Measurements from ENCODE around the gene CDH1. TPM values are rescaled to one million over a fixed set of nuclear protein-coding genes. Genes with fewer than 3 reads are reported as not detected.

CDH1 gene
- total RNA-seq, 4 donors from 2014 or later: 17.9 to 32.9 (median 20.2) TPM

DNA sequence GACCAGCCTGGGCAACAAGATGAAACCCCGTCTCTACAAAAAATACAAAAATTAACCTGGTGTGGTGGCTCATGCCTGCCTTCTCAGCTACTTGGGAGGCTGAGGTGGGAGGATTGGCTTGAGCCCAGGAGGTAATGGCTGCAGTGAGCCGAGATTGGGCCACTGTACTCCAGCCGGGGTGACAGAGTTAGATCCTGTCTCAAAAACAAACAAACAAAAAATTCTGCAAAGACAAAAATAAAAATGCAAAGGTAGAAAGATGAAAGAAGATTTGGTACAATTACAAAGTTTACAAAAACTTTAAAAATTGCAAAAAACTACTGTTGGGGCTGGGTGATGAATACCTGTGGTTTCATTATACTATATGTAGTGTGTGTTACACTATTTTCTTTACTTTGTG lies 5.5 kb upstream of the CDH1 start:
- WGBS, 2 donors: 44 to 52% methylated on average over 3 of the region's 3 CpGs

DNA sequence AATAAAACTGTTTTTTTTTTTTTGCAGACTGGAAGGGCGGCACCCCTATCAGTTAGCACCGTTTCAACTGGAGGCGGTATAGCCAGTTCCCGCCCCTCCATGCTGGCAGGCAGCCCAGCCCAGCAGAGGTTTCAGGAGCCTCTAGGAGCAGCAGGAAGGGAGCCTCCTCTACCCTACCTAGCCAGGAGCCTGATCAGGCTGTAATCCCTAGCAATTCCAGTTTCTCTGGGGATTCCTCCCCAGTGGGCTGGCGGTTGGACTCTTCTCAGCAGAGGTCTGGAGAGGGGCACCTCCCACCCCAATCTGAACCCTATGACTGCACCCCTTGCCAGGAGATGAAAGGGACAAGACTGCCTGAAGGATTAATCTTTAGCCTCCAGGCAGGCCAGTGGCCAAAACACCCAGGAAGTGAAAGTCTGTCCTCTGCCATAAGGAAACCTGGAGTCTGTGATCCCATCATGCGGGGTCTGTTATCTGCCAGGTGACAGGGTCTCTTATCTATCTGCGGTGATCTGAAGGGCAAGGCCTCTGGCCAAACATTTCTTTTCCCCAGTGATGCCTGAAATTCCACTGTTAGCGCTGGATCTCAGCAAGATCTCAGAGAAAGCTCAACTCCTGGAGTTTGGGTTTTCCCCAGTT lies 4.9 kb upstream of the CDH1 start:
- Histone ChIP-seq H3K27ac (no peak overlapping the region), H3K27me3 (peaks cover 0 to 21% of the 10 kb centered on the region in 2 donors), H3K4me1 (peaks cover 0 to 6% (median 0%) of the 10 kb centered on the region in 4 donors), H3K36me3 (no peaks in the 10 kb centered on the region), H3K9me3 (no peaks in the 10 kb centered on the region), H3K4me3 (no peak overlapping the region)
- DNase-seq (ENCODE audit: low spot score in 2 of 2): no peak
- WGBS, 2 donors: 43 to 47% methylated on average over 8 of the region's 8 CpGs
- TF ChIP-seq EP300 (IDR thresholded peaks at IDR 0.05) (no peak), POLR2A (IDR thresholded peaks at IDR 0.05) (no peak)
- TF ChIP-seq, protein P1, sequence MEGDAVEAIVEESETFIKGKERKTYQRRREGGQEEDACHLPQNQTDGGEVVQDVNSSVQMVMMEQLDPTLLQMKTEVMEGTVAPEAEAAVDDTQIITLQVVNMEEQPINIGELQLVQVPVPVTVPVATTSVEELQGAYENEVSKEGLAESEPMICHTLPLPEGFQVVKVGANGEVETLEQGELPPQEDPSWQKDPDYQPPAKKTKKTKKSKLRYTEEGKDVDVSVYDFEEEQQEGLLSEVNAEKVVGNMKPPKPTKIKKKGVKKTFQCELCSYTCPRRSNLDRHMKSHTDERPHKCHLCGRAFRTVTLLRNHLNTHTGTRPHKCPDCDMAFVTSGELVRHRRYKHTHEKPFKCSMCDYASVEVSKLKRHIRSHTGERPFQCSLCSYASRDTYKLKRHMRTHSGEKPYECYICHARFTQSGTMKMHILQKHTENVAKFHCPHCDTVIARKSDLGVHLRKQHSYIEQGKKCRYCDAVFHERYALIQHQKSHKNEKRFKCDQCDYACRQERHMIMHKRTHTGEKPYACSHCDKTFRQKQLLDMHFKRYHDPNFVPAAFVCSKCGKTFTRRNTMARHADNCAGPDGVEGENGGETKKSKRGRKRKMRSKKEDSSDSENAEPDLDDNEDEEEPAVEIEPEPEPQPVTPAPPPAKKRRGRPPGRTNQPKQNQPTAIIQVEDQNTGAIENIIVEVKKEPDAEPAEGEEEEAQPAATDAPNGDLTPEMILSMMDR (IDR thresholded peaks at IDR 0.05): no peak

More for the DNA sequence above, 5.5 kb upstream of the CDH1 start:
- H3K36me3 ChIP-seq: no peaks in the 10 kb centered on the region
- DNase-seq (ENCODE audit: low spot score in 2 of 2): no peak
- TF ChIP-seq, protein P1 (IDR thresholded peaks at IDR 0.05): no peak
- TF ChIP-seq EP300 (IDR thresholded peaks at IDR 0.05) (no peak), POLR2A (IDR thresholded peaks at IDR 0.05) (no peak)
- H3K4me1 ChIP-seq: peaks cover 0 to under 1% (median 0%) of the 10 kb centered on the region in 4 donors
- peaks cover 0 to 16% of the 10 kb centered on the region in 2 donors for H3K27me3 ChIP-seq
- no peak overlapping the region for H3K27ac ChIP-seq
- H3K9me3 ChIP-seq: no peaks in the 10 kb centered on the region
- H3K4me3 ChIP-seq: no peak overlapping the region

DNA sequence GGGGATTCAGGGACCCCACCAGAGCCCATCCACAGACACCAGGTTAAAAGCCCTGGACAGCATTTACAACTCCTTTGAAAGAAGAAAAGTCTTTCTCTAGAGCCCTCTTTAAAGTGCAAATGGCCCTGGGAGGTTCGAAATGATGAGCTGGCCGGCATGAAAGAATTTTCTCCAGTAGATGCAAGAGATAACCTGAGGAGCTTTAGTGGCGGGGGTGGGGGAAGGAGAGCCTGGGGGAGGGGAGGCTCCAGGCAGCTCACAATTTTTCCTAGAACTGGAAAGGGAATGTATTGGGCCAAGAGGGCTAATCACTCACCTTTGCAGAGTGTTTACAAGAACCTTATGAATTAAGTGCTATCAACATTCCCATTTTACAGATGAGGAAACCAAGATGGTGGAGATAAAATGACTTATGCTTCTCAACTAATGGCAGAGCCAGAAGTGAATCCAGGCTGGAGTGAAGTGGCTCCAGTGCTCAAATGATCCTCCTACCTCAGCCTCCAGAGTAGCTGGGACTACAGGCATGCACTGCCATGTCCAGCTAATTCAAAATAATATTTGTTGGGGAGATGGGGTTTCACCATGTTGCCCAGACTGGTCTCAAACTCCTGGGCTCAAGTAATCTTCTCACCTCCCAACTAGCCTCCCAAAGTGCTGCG lies 4.2 kb upstream of the CDH1 start:
- peaks cover 0 to 13% (median 6%) of the 10 kb centered on the region in 4 donors for H3K4me1 ChIP-seq
- DNase-seq (ENCODE audit: low spot score in 2 of 2): no peak
- no peaks in the 10 kb centered on the region for H3K9me3 ChIP-seq
- H3K4me3 ChIP-seq: no peak overlapping the region
- TF ChIP-seq POLR2A (IDR thresholded peaks at IDR 0.05) (no peak), EP300 (IDR thresholded peaks at IDR 0.05) (no peak)
- TF ChIP-seq, protein P1 (IDR thresholded peaks at IDR 0.05): no peak
- H3K27me3 ChIP-seq: peaks cover 0 to 28% of the 10 kb centered on the region in 2 donors
- H3K36me3 ChIP-seq: no peaks in the 10 kb centered on the region
- no peak overlapping the region for H3K27ac ChIP-seq
- WGBS, 2 donors: 62 to 67% methylated on average over 4 of the region's 4 CpGs

DNA sequence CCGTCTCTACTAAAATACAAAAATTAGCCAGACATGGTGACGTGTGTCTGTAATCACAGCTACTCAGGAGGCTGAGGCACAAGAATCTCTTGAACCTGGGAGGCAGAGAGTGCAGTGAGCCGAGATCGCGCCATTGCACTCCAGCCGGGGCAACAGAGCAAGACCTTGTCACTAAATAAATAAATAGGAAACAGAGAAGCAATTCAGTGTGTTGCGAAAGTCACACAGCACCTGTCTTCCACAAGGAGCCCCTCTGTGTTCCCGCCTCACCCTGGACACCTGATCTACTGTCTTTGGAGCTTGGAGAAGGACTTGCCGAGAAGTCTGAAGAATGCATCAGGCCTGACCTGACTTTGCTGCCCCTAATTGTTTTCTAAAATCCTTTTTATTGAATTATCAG lies 3.5 kb upstream of the CDH1 start:
- Histone ChIP-seq H3K4me3 (no peak overlapping the region), H3K27me3 (peaks cover 0 to 35% of the 10 kb centered on the region in 2 donors)

More for the DNA sequence above, 3.5 kb upstream of the CDH1 start:
- 85 to 90% methylated on average over 9 of the region's 9 CpGs for WGBS, 2 donors
- H3K36me3 ChIP-seq: no peaks in the 10 kb centered on the region
- no peak for DNase-seq (ENCODE audit: low spot score in 2 of 2)
- TF ChIP-seq POLR2A (IDR thresholded peaks at IDR 0.05) (no peak), EP300 (IDR thresholded peaks at IDR 0.05) (no peak)
- TF ChIP-seq, protein P1 (IDR thresholded peaks at IDR 0.05): no peak
- no peak overlapping the region for H3K27ac ChIP-seq
- peaks cover 0 to 17% (median 8%) of the 10 kb centered on the region in 4 donors for H3K4me1 ChIP-seq
- no peaks in the 10 kb centered on the region for H3K9me3 ChIP-seq

All from tibial nerve (tissue), 4 donors.